Measurements from ENCODE around the gene GSK3B.
A peak's percentile ranks its signal among the peaks of the same experiment; 100 is the strongest.
"Not testable (repeated sequence)": the region's sequence is repeated elsewhere in the genome, so short reads cannot be mapped to it uniquely, and the experiment has no call there.

Gene GSK3B

GRCh38 chr3:120013481-120013880, 80.8 kb downstream of the GSK3B start:
- no peak for DNase-seq (ENCODE audit: low spot score)

GRCh38 chr3:120005741-120006140, 88.5 kb downstream of the GSK3B start:
- DNase-seq (ENCODE audit: low spot score): not testable (repeated sequence)

GRCh38 chr3:120004008-120004498, 90.2 kb downstream of the GSK3B start:
- not testable (repeated sequence) for DNase-seq (ENCODE audit: low spot score)

- no peak for DNase-seq (ENCODE audit: low spot score)
Observed at GRCh38 chr3:119998166-119998565, 96.1 kb downstream of the GSK3B start.

DNA sequence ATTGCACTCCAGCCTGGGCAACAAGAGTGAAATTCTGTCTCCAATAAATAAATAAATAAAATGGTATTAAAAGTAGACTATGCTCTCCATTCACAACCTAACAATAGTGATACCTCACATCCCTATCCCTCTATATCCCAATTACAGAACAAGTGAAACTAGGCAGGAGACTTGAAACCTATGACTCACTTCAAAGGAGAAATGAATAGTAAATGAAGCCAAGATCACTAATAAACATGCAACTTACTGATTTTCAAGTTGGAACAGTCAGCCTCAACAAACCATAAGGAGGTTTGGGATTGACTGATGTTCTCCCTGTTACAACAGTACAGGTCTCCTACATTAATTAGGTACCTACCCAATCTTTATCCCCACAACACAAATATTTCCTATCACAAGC, 103.4 kb downstream of the GSK3B start:
- DNase-seq (ENCODE audit: low spot score): peak; percentile 42

DNA sequence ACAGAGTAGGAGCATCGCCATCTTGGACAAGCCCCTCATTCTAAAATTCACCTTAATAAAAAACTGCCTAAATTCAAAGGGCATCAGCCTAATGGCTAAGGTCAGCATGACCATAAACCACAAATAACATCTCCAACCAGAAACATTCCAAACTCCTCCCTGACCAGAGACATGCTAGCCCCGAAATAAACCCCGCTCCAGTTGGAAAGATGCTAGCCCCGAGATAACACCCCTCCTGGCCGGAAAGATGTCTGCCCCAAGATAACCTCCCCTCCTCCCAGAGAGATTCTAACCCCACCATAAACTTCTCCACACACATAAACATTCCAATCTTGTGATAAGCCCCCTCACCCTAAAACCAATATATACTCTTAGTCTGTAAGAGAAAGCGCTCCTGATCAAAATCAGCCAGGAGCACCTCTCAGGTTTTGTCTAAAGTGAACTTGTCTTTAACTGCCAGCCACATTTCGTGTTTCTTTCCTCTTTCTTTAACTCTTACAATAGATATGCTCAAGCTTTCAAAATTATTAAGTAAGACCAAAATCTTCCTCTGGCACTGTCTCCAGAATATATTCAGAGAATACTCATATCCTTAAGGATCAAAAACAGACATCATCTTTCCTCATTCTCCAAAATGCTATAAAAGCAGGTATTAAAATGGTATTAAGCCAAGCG, 104.1 kb downstream of the GSK3B start:
- DNase-seq (ENCODE audit: low spot score): no peak

- not testable (repeated sequence) for DNase-seq (ENCODE audit: low spot score)
Observed at GRCh38 chr3:119986812-119987211, 107.4 kb downstream of the GSK3B start.

GRCh38 chr3:119981386-119981785, 112.9 kb downstream of the GSK3B start:
- DNase-seq (ENCODE audit: low spot score): no peak

DNA sequence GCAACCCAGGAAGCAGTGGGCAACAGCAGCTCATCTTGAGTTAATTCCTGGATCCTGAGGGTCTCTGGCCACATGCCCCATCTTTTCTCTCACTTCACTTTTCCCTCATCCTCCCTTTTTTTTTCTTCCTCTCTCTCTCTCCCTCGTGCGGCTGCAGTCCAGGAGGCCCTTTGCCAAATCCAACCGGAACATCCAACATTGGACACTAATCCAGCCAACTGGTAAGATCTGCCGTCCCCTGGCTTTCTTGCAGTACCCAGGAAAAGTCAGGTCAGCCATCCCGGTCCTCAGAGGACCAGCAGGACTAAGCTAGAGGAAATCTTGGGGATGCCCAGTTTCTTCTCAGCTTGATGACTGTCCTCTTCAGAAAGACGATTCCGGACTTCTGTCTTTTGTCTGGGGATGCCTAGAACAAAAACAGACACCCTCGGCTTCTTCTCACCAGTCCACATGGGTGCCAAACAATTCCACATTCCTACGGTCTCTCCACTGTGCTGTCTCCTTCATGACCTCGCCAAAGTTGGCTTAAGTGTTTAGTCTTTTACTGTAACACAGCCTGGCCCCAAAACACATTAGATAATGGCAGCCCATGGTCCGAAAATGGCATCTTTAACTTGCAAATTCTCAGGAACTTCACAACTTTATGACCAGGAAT, 115.6 kb downstream of the GSK3B start:
- no peak for DNase-seq (ENCODE audit: low spot score)

DNA sequence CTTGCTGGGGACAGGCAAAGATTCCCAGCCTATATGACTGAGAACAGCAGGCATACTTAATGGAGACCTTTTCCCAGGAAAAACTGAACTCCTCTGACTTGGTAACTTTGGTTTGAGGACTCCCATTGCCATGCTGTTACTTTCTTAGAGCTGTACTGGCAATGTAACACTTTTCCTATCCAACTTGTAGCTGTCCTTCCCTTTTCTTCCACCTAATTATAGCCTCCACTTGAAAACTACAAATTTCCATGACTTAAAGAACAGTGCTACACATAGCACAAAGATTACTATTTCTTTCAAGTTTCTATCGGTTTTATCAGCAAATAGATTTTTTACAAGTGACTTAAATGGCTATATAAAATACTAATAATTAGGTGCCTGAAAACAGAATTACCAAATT, 116.9 kb downstream of the GSK3B start:
- no peak for DNase-seq (ENCODE audit: low spot score)

- no peak for DNase-seq (ENCODE audit: low spot score)
Observed at GRCh38 chr3:119976214-119976613, 118.0 kb downstream of the GSK3B start.

GRCh38 chr3:119974656-119975055, 119.6 kb downstream of the GSK3B start:
- DNase-seq (ENCODE audit: low spot score): no peak

- no peak for DNase-seq (ENCODE audit: low spot score)
Observed at GRCh38 chr3:119973018-119973646, 121.1 kb downstream of the GSK3B start.

DNA sequence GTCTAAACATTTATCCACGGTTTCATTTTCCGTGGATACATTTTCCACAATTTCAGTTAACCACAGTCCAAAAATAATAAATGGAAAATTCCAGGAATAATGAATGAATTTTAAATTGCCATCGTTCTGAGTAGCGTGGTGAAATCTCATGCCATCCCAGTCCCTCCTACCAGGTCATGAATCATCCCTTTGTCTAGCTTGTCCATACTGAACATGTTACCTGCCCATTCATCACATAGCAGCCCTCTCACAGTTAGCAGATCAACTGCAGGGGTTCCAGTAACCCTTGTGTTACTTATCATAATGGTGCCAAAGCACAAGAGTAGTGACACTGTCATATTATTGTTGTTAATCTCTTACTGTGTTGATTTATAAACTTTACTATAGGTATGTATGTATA, 124.5 kb downstream of the GSK3B start:
- no peak for DNase-seq (ENCODE audit: low spot score)

- DNase-seq (ENCODE audit: low spot score): no peak
Observed at GRCh38 chr3:119967353-119968006, 126.8 kb downstream of the GSK3B start.

- no peak for DNase-seq (ENCODE audit: low spot score)
Observed at GRCh38 chr3:119965692-119966091, 128.6 kb downstream of the GSK3B start.

GRCh38 chr3:119964294-119964693, 130.0 kb downstream of the GSK3B start:
- DNase-seq (ENCODE audit: low spot score): no peak

DNA sequence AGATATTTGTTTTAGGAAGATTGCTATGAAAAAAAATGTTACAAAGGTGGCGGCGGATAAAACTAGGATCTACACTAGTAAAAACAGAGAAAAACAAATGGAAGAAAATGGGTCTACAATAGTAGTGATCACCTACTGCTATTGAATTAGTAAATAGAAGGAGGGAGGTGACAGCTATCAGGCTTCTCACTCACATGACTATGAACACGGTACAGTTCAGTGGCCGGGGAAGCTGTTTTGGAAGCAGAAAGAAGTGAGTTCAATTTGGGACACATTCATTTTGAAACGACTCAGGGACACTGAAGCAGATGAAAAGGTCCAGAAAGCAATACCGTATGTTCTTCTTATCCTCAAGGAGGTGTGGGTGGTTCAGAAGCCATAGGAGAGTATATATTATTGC, 138.3 kb downstream of the GSK3B start:
- no peak for DNase-seq (ENCODE audit: low spot score)

DNA sequence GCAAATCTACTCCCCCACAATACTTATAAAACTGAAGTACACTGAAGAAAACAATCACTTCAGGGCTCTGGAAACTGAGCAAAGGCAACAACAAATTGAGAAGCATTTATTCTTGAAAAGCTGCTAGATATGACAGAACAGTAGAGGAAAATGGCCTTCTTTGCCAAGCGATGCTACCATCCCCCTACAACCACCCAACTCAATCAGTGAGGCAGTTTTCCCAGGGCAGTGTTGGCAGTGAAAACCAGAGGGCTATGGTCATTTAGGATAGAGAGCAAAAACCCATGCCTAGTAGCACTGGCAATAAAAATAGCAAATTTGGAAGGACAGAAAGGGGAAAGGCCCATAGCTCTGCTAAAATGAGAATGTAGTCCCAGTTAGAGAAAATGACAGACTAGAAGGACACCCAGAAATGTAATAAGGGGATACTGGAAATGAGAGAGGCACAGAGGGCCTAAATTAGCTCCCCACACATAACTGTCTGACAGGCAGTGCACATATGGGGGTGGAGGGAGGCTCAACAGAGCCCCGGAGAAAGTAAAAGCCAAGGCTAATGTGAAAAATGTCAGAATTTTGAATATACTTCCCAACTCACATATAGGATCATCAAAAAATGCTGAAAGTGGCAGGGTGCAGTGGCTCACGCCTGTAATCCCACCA, 143.5 kb downstream of the GSK3B start:
- DNase-seq (ENCODE audit: low spot score): no peak

GRCh38 chr3:119945291-119945690, 149.0 kb downstream of the GSK3B start:
- no peak for DNase-seq (ENCODE audit: low spot score)

GRCh38 chr3:119944091-119944490, 150.2 kb downstream of the GSK3B start:
- DNase-seq (ENCODE audit: low spot score): no peak

GRCh38 chr3:119939077-119939476, 155.2 kb downstream of the GSK3B start:
- DNase-seq (ENCODE audit: low spot score): no peak
